HG02798 (cell line): ENCODE results near the gene RUNX1.
"Not testable (repeated sequence)": the region's sequence is repeated elsewhere in the genome, so short reads cannot be mapped to it uniquely, and the experiment has no call there.

Experiments
- ATAC-seq: cut with Tn5 transposase; IDR thresholded peaks from one replicate; pipeline ENCODE4 v1.9.1; 2021; ENCODE audit warnings: mild to moderate bottlenecking; ENCODE audit not compliant: unreplicated experiment, poor library complexity

The RUNX1 gene

GRCh38 chr21:34979383-34979782, 69.7 kb downstream of the RUNX1 start:
- ATAC-seq = no peak

- ATAC-seq = no peak
Measured at GRCh38 chr21:34977333-34977732, 71.8 kb downstream of the RUNX1 start.

GRCh38 chr21:34974162-34974981, 74.7 kb downstream of the RUNX1 start:
- ATAC-seq = peak; percentile 90

- ATAC-seq = no peak
Measured at GRCh38 chr21:34973685-34974084, 75.4 kb downstream of the RUNX1 start.

- no peak for ATAC-seq
Measured at GRCh38 chr21:34971656-34972055, 77.4 kb downstream of the RUNX1 start.

GRCh38 chr21:34970566-34970965, 78.5 kb downstream of the RUNX1 start:
- no peak for ATAC-seq

GRCh38 chr21:34970167-34970500, 79.0 kb downstream of the RUNX1 start:
- no peak for ATAC-seq

- no peak for ATAC-seq
Measured at GRCh38 chr21:34969423-34970166, 79.5 kb downstream of the RUNX1 start.

GRCh38 chr21:34968414-34969333, 80.4 kb downstream of the RUNX1 start:
- ATAC-seq = no peak

- ATAC-seq = no peak
Measured at GRCh38 chr21:34967509-34968289, 81.4 kb downstream of the RUNX1 start.

GRCh38 chr21:34966881-34967280, 82.2 kb downstream of the RUNX1 start:
- ATAC-seq = not testable (repeated sequence)

GRCh38 chr21:34965200-34966174, 83.6 kb downstream of the RUNX1 start:
- ATAC-seq = no peak

GRCh38 chr21:34962586-34963222, 86.4 kb downstream of the RUNX1 start:
- ATAC-seq = no peak

- ATAC-seq = no peak
Measured at GRCh38 chr21:34962136-34962535, 87.0 kb downstream of the RUNX1 start.

- no peak for ATAC-seq
Measured at GRCh38 chr21:34960687-34961086, 88.4 kb downstream of the RUNX1 start.

- no peak for ATAC-seq
Measured at GRCh38 chr21:34959607-34960006, 89.5 kb downstream of the RUNX1 start.

- no peak for ATAC-seq
Measured at GRCh38 chr21:34958040-34958439, 91.1 kb downstream of the RUNX1 start.
